GM19238 (cell line): Measurements from ENCODE around the gene NPR3.

Experiments
- DNase-seq: peaks from one replicate; pipeline ENCODE4 v3.0.0; 2011; ENCODE audit warnings: low spot score; ENCODE audit not compliant: insufficient read length

Gene NPR3

GRCh38 chr5:32805971-32806638, 95.0 kb downstream of the NPR3 start:
- no peak for DNase-seq

- no peak for DNase-seq
Observed at GRCh38 chr5:32808783-32809182, 97.7 kb downstream of the NPR3 start.

- DNase-seq, result no peak
Observed at GRCh38 chr5:32810804-32811203, 99.7 kb downstream of the NPR3 start.

GRCh38 chr5:32812399-32812798, 101.3 kb downstream of the NPR3 start:
- no peak for DNase-seq

GRCh38 chr5:32814141-32814540, 103.0 kb downstream of the NPR3 start:
- DNase-seq, result no peak

GRCh38 chr5:32814620-32815019, 103.5 kb downstream of the NPR3 start:
- DNase-seq, result no peak

- no peak for DNase-seq
Observed at GRCh38 chr5:32827981-32828380, 116.9 kb downstream of the NPR3 start.

- DNase-seq, result no peak
Observed at GRCh38 chr5:32828492-32828891, 117.4 kb downstream of the NPR3 start.

GRCh38 chr5:32831624-32832023, 120.5 kb downstream of the NPR3 start:
- DNase-seq, result no peak

- DNase-seq, result no peak
Observed at GRCh38 chr5:32833127-32833526, 122.0 kb downstream of the NPR3 start.

GRCh38 chr5:32833663-32834062, 122.5 kb downstream of the NPR3 start:
- no peak for DNase-seq

- no peak for DNase-seq
Observed at GRCh38 chr5:32834251-32834650, 123.1 kb downstream of the NPR3 start.

GRCh38 chr5:32836176-32836575, 125.1 kb downstream of the NPR3 start:
- DNase-seq, result no peak

- no peak for DNase-seq
Observed at GRCh38 chr5:32837211-32837610, 126.1 kb downstream of the NPR3 start.

- no peak for DNase-seq
Observed at GRCh38 chr5:32839106-32839505, 128.0 kb downstream of the NPR3 start.

GRCh38 chr5:32840606-32841005, 129.5 kb downstream of the NPR3 start:
- no peak for DNase-seq
